GM19468 (cell line): Measurements from ENCODE around the gene KLRC3.
A peak's percentile ranks its signal among the peaks of the same experiment; 100 is the strongest.
"Not testable (repeated sequence)": the region's sequence is repeated elsewhere in the genome, so short reads cannot be mapped to it uniquely, and the experiment has no call there.

Experiments
- ATAC-seq: cut with Tn5 transposase; IDR thresholded peaks from one replicate; pipeline ENCODE4 v1.9.1; 2021; ENCODE audit warnings: mild to moderate bottlenecking, moderate library complexity, moderate number of reproducible peaks; ENCODE audit not compliant: unreplicated experiment; ENCODE audit errors: extremely low read depth

The KLRC3 gene

GRCh38 chr12:10404798-10405197, 15.6 kb downstream of the KLRC3 start:
- ATAC-seq, result no peak

- no peak for ATAC-seq
These were observed 19.6 kb downstream of the KLRC3 start for GRCh38 chr12:10400829-10401228.

GRCh38 chr12:10398168-10398567, 22.2 kb downstream of the KLRC3 start:
- no peak for ATAC-seq

- ATAC-seq, result no peak
These were observed 23.1 kb downstream of the KLRC3 start for GRCh38 chr12:10397296-10397695.

- ATAC-seq, result not testable (repeated sequence)
These were observed 24.2 kb downstream of the KLRC3 start for GRCh38 chr12:10396176-10396575.

- ATAC-seq, result no peak
These were observed 24.9 kb downstream of the KLRC3 start for GRCh38 chr12:10395390-10395998.

- ATAC-seq, result not testable (repeated sequence)
These were observed 25.8 kb downstream of the KLRC3 start for GRCh38 chr12:10394531-10395152.

GRCh38 chr12:10393291-10393690, 27.1 kb downstream of the KLRC3 start:
- no peak for ATAC-seq

- ATAC-seq, result peak; percentile 68
These were observed 27.9 kb downstream of the KLRC3 start for GRCh38 chr12:10392394-10392930.

- not testable (repeated sequence) for ATAC-seq
These were observed 29.4 kb downstream of the KLRC3 start for GRCh38 chr12:10390991-10391390.

- no peak for ATAC-seq
These were observed 30.5 kb downstream of the KLRC3 start, which contains the start of gene KLRK1 for GRCh38 chr12:10389904-10390303. TSS of gene KLRK1 (minus strand) at chr12:10390041. CDS start at chr12:10388810, 1,231 bp downstream.

- ATAC-seq, result no peak
These were observed 31.6 kb downstream of the KLRC3 start for GRCh38 chr12:10388624-10389413.

GRCh38 chr12:10387498-10387897, 32.9 kb downstream of the KLRC3 start:
- not testable (repeated sequence) for ATAC-seq

- ATAC-seq, result no peak
These were observed 33.5 kb downstream of the KLRC3 start for GRCh38 chr12:10386857-10387256.

- no peak for ATAC-seq
These were observed 35.2 kb downstream of the KLRC3 start for GRCh38 chr12:10385166-10385613.

GRCh38 chr12:10384191-10384590, 36.2 kb downstream of the KLRC3 start:
- no peak for ATAC-seq

- ATAC-seq, result no peak
These were observed 38.3 kb downstream of the KLRC3 start for GRCh38 chr12:10381928-10382628.

GRCh38 chr12:10378737-10379136, 41.7 kb downstream of the KLRC3 start:
- not testable (repeated sequence) for ATAC-seq

GRCh38 chr12:10374624-10375018, 45.8 kb downstream of the KLRC3 start:
- ATAC-seq, result no peak

- no peak for ATAC-seq
These were observed 47.8 kb downstream of the KLRC3 start for GRCh38 chr12:10372559-10372958.
